Upper lobe of left lung (tissue), 6 donors: ENCODE data around the gene CDCA4. TPM values are rescaled to one million over a fixed set of nuclear protein-coding genes. Genes with fewer than 3 reads are reported as not detected.
A peak's percentile ranks its signal among the peaks of the same experiment; 100 is the strongest.

Source experiments
- ATAC-seq, 2 donors: fragments of 200-7000 bp; cut with Tn5 transposase; one replicate each; pipeline ENCODE4 v1.9.1; 2022; ENCODE audit warnings: mild to moderate bottlenecking in 2 of 2, moderate library complexity in 2 of 2; ENCODE audit not compliant: low FRiP score in 2 of 2
- DNase-seq, 2 donors: peaks; one replicate each; pipeline ENCODE4 v3.0.0-alpha.2; 2019 to 2020
- H3K27ac ChIP-seq, 4 donors: fragments of 200-600 bp; sonication (generic); one replicate each; pipeline ENCODE4 v1.5.1; 2016 to 2019
- H3K27me3 ChIP-seq, 4 donors: fragments of 200-600 bp; sonication (generic); one replicate each; pipeline ENCODE4 v1.5.1; 2017 to 2019
- H3K36me3 ChIP-seq, 4 donors: fragments of 200-600 bp; sonication (generic); one replicate each; pipeline ENCODE4 v1.5.1; 2016 to 2019
- H3K4me1 ChIP-seq, 4 donors: fragments of 200-600 bp; sonication (generic); one replicate each; pipeline ENCODE4 v1.5.1; 2018 to 2019
- H3K4me3 ChIP-seq, 4 donors: fragments of 200-600 bp; sonication (generic); one replicate each; pipeline ENCODE4 v1.5.1; 2017 to 2019; ENCODE audit warnings: mild to moderate bottlenecking in 2 of 4, moderate library complexity in 1 of 4
- H3K9me3 ChIP-seq, 4 donors: fragments of 200-600 bp; sonication (generic); one replicate each; pipeline ENCODE4 v1.5.1; 2018 to 2019
- EP300 ChIP-seq, 4 donors: sonication (generic); formaldehyde crosslinking; IDR thresholded peaks; one replicate each; pipeline ENCODE4 v1.5.1; 2017; ENCODE audit warnings: antibody characterized with exemption in 4 of 4, control low read depth in 2 of 4
- POLR2A ChIP-seq, 4 donors: fragments of 450-650 bp; IDR thresholded peaks; one replicate each; pipeline ENCODE4 v1.5.1; 2016 to 2017; ENCODE audit warnings: antibody characterized with exemption in 4 of 4, mild to moderate bottlenecking in 2 of 4
- POLR2AphosphoS5 ChIP-seq, 2 donors: sonication (generic); formaldehyde crosslinking; IDR thresholded peaks; one replicate each; pipeline ENCODE4 v1.5.1; 2017; ENCODE audit warnings: antibody characterized with exemption in 2 of 2
- WGBS, 2 donors: methylation state at CpG; one replicate each; pipeline ENCODE4 v1.1.5; 2017 to 2018; 5-methylcytosine and 5-hydroxymethylcytosine counted together
- total RNA-seq, 6 donors: library from RNA; depleted of rRNA in 4 of 6; stranded (reverse); fragments of >200 nt in 4 of 6; gene quantifications; one replicate each; pipeline versions ENCODE4 v1.1.0 to v1.2.1, GENCODE V29; 2016 to 2021
- TF ChIP-seq, protein P1 (sequence below), 6 experiments: fragments of 450-650 bp in 4 of 6; fragments of 200-600 bp in 2 of 6; sonication (generic) in 2 of 6; IDR thresholded peaks; one replicate each; pipeline ENCODE4 v1.5.1; 2016 to 2019; ENCODE audit warnings: antibody characterized with exemption in 6 of 6
- donor health status: DM: no; HTN: no; CAD: no; lungs with moderate emphysema.
- donor health status: DM: no; HTN: yes; CAD: no; lungs with severe emphysema.

The CDCA4 gene
- total RNA-seq, 6 donors from 2014 or later: 0.89 to 10.3 (median 6.6) TPM

DNA sequence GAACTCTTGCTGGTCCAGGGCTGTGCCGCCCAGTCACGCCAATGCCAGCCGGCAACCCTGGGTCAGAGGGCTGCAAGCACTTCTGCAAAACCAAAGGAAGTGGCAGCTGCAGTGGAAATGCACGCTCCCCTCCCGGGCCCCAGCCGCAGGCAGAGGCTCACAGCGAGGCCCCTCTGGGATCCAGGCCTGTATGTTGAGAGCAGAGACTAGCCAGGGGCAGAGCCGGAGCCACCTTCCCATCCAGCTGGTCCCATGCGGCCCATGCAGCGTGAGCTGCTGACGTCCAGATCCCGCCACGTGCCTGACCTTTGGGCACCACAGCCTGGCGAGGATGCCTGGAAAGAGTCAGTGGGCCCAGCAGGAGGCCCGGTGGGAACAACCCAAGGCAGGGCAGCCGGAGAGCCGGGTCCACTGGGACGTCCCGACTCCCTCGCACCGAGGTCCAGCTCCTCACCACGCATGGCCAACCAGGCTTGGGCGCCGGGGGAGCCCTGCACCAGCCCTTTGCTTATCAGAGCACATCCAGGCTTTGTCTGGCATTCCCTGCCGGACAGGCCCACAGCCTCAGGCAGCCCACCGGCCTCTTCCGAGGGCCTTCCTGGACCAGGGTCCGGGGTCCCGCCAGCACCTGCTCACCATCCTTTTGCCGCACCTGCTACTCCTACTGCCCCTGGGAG, 40.0 kb upstream of the CDCA4 start:
- Histone ChIP-seq H3K4me3 (peak overlapping the region in 3 of 4 donors; percentile 12 to 38 (median 24)), H3K9me3 (no peaks in the 10 kb centered on the region), H3K27me3 (no peaks in the 10 kb centered on the region), H3K36me3 (no peaks in the 10 kb centered on the region), H3K27ac (peak overlapping the region; percentile 79 to 90 (median 81)), H3K4me1 (peaks cover 40 to 66% (median 58%) of the 10 kb centered on the region in 4 donors)
- ATAC-seq (peak; percentile 13 to 43), DNase-seq (peak; percentile 71 to 86)
- no peak for TF ChIP-seq POLR2A (IDR thresholded peaks at IDR 0.05)
- TF ChIP-seq EP300 (IDR thresholded peaks at IDR 0.05): no peak
- TF ChIP-seq POLR2AphosphoS5 (IDR thresholded peaks at IDR 0.05): peak in 1 of 2 donors; percentile 7
- TF ChIP-seq, protein P1, sequence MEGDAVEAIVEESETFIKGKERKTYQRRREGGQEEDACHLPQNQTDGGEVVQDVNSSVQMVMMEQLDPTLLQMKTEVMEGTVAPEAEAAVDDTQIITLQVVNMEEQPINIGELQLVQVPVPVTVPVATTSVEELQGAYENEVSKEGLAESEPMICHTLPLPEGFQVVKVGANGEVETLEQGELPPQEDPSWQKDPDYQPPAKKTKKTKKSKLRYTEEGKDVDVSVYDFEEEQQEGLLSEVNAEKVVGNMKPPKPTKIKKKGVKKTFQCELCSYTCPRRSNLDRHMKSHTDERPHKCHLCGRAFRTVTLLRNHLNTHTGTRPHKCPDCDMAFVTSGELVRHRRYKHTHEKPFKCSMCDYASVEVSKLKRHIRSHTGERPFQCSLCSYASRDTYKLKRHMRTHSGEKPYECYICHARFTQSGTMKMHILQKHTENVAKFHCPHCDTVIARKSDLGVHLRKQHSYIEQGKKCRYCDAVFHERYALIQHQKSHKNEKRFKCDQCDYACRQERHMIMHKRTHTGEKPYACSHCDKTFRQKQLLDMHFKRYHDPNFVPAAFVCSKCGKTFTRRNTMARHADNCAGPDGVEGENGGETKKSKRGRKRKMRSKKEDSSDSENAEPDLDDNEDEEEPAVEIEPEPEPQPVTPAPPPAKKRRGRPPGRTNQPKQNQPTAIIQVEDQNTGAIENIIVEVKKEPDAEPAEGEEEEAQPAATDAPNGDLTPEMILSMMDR (IDR thresholded peaks at IDR 0.05): no peak
- WGBS, 2 donors: 30 to 44% methylated on average over 15 to 25 of the region's 30 CpGs

DNA sequence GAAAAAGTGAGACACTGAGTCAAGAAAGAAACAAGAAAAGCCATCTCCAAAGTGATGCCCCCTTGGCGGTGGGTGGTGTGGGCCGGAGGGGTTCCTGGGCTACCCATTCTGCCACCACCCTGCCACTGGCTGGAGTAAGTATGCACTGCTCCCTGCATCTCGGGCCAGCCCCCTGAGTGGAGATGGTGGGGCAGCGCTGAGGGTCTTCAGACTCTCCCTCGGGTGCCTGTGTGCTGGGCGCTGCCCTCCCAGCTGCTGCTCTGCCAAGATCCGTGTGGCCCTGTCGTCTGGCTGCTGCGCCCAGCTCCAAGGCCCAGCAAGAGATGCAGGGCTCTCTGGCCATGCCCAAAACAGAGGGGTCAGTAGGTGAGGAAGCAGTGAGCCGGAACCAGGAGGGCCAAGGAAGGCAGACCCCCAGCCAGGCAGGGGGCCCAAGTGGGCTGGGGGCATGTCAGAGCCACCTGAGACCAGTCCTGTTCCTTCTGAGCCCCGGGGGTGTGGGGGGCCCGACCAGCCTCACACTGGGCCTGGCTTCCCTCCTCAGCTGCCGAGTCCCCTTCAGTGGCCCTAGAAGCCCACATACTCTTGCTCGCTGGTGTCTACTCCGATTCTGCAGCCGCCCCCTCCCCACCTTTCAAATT, 39.2 kb upstream of the CDCA4 start:
- DNase-seq (peak in 1 of 2 donors; percentile 56), ATAC-seq (no peak)
- TF ChIP-seq POLR2AphosphoS5 (IDR thresholded peaks at IDR 0.05) (no peak), POLR2A (IDR thresholded peaks at IDR 0.05) (no peak), EP300 (IDR thresholded peaks at IDR 0.05) (no peak)
- TF ChIP-seq, protein P1 (IDR thresholded peaks at IDR 0.05): no peak
- peak overlapping the region; percentile 79 to 90 (median 81) for H3K27ac ChIP-seq
- WGBS, 2 donors: 77 to 85% methylated on average over 13 to 16 of the region's 16 CpGs
- peak overlapping the region in 1 of 4 donors; percentile 38 for H3K4me3 ChIP-seq
- peaks cover 40 to 57% (median 50%) of the 10 kb centered on the region in 4 donors for H3K4me1 ChIP-seq
- no peaks in the 10 kb centered on the region for H3K9me3 ChIP-seq
- peaks cover 0 to 2% (median 0%) of the 10 kb centered on the region in 4 donors for H3K36me3 ChIP-seq
- no peaks in the 10 kb centered on the region for H3K27me3 ChIP-seq

DNA sequence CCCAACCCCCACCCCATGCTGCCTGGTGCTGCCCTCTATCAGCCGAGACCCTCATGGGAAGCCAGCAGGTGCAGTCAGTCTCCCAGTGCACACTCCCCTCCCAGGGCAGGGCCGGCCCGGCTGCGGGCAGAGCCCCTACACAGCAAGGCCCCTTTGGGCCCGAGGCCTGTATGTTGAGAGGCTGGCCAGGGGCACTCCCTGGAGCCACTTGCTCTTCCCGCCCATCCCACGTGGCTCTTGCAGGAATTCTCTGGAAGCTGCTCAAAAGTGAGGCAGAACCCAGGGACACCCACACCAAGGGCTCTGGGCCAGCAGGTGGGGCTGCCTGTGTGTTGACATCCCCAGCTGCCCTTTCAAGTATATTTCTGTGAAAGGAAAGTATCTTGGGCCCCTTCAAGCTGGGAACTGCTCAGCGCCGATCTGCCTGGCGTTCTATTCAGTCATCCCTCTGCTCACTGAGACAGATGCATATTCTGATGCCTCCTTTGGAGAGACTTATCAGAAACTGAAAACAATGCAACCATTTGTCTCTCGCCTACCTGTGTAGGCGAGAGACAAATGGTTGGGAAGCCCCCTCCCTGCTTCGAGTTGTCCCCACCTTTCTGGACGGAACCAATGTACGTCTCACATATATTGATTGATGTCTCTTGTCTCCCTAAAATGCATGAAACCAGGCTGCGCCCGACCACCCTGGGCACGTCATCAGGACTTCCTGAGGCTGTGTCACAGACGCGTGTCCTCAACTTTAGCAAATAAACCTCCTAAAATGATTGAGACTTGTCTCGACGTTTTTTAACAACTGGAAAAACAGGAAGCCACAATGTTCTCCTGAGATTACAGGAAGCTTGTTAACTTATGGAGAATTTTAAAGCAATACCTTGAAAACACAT, 38.4 kb upstream of the CDCA4 start:
- Histone ChIP-seq H3K9me3 (no peaks in the 10 kb centered on the region), H3K4me1 (peaks cover 40 to 52% (median 47%) of the 10 kb centered on the region in 4 donors), H3K36me3 (peaks cover 0 to 2% (median 0%) of the 10 kb centered on the region in 4 donors), H3K27ac (peak overlapping the region; percentile 79 to 90 (median 81)), H3K27me3 (no peaks in the 10 kb centered on the region), H3K4me3 (no peak overlapping the region)
- DNase-seq (peak; percentile 79 to 88), ATAC-seq (peak in 1 of 2 donors; percentile 72)
- 46 to 48% methylated on average over 15 to 19 of the region's 22 CpGs for WGBS, 2 donors
- TF ChIP-seq, protein P1 (IDR thresholded peaks at IDR 0.05): peak in 1 of 6 experiments; percentile 15
- TF ChIP-seq POLR2AphosphoS5 (IDR thresholded peaks at IDR 0.05): no peak
- TF ChIP-seq EP300 (IDR thresholded peaks at IDR 0.05): no peak
- TF ChIP-seq POLR2A (IDR thresholded peaks at IDR 0.05): no peak

DNA sequence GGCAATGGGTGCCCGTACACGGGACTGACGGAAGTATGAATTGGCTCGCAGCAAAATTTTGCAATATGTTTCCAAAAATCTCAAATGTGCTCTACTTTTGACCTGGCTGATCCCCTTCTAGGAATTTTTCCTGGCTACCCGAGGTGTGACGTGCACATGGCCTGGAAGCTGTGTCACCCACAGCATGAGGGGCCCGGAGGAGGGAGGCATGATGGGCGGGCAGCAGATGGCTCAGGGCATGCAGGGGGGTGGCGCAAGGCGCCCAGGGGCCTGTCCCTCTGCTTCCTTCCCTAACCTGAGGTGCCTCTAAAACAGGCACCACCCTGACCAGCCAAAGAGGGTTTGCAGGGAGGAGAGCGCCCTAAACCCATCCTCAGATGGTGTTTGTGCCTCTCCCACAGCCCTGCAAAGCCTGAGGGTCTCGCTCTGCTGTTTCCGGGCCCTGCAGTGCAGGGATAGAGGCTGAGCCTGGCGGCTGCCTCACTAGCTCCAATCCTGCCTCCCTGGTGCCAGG, 37.7 kb upstream of the CDCA4 start:
- 51 to 73% methylated on average over 11 to 12 of the region's 14 CpGs for WGBS, 2 donors
- Histone ChIP-seq H3K27me3 (no peaks in the 10 kb centered on the region), H3K27ac (peak overlapping the region; percentile 21 to 81 (median 78)), H3K4me1 (peaks cover 40 to 50% (median 47%) of the 10 kb centered on the region in 4 donors), H3K9me3 (no peaks in the 10 kb centered on the region), H3K36me3 (peaks cover 0 to 6% (median 1%) of the 10 kb centered on the region in 4 donors), H3K4me3 (no peak overlapping the region)
- ATAC-seq (peak in 1 of 2 donors; percentile 2), DNase-seq (peak in 1 of 2 donors; percentile 60)
- TF ChIP-seq, protein P1 (IDR thresholded peaks at IDR 0.05): no peak
- no peak for TF ChIP-seq POLR2A (IDR thresholded peaks at IDR 0.05)
- TF ChIP-seq POLR2AphosphoS5 (IDR thresholded peaks at IDR 0.05): no peak
- no peak for TF ChIP-seq EP300 (IDR thresholded peaks at IDR 0.05)
